SK-N-DZ (cell line): ENCODE results near the gene HLA-DPA1.

Source experiments
- DNase-seq: peaks from one replicate; pipeline ENCODE4 v3.0.0-alpha.2; 2015; ENCODE audit warnings: low spot score

Gene HLA-DPA1

GRCh38 chr6:33017694-33018353, 55.6 kb downstream of the HLA-DPA1 start:
- DNase-seq = no peak

- no peak for DNase-seq
These were observed 56.4 kb downstream of the HLA-DPA1 start for GRCh38 chr6:33017018-33017417.

GRCh38 chr6:33015798-33016197, 57.7 kb downstream of the HLA-DPA1 start:
- no peak for DNase-seq

- peak; percentile 80 for DNase-seq
These were observed 58.4 kb downstream of the HLA-DPA1 start for GRCh38 chr6:33014841-33015634.
